HCT116 (cell line): ENCODE data around the gene DLK1. TPM values are rescaled to one million over a fixed set of nuclear protein-coding genes. Genes with fewer than 3 reads are reported as not detected.

Experiments used
- ATAC-seq: fragments of 200-7000 bp; cut with Tn5 transposase; 2 replicates; pipeline ENCODE4 v1.9.1; 2020; ENCODE audit warnings: mild to moderate bottlenecking, moderate library complexity
- BruUV-seq: library from RNA; stranded (reverse); fragments of 400-500 nt; replicated peaks from 2 replicates; lab custom pipeline; 2021; lab: Mats Ljungman, UMichigan
- CTCF ChIA-PET: fragments of 300-600 bp; sonication (Branson Sonifier 250); formaldehyde crosslinking; loops from one replicate; lab custom pipeline; 2021; ENCODE audit warnings: antibody characterized with exemption; lab: Charles Lee
- POLR2A ChIA-PET: fragments of 300-600, 350-600 bp; sonication (Branson Sonifier 250); formaldehyde crosslinking; loops from one replicate; lab custom pipeline; 2021; ENCODE audit warnings: antibody characterized with exemption; lab: Charles Lee
- RAD21 ChIA-PET, 2 experiments: fragments of 300-600 bp; sonication (Branson Sonifier 250); formaldehyde crosslinking; loops; one replicate each; lab custom pipeline; 2023; ENCODE audit warnings: low total read pairs in 2 of 2; ENCODE audit not compliant: uncharacterized antibody in 2 of 2, unreplicated experiment in 2 of 2, low non-redundant PET in 1 of 2; lab: Charles Lee
- DNase-seq: peaks from one replicate; pipeline ENCODE4 v3.0.0-alpha.2; 2010; ENCODE audit warnings: low read depth, low spot score
- H2AFZ ChIP-seq: fragments of 200-600 bp; shearing (Covaris generic), sonication (generic); 2 replicates; pipeline ENCODE4 v1.6.1; 2017; ENCODE audit warnings: low read depth, mixed run types, mixed read lengths, antibody characterized with exemption, low read length; ENCODE audit not compliant: poor library complexity, severe bottlenecking
- H3K27ac ChIP-seq: 2 replicates; pipeline ENCODE4 v1.5.1; 2012; ENCODE audit warnings: low read depth, low read length
- H3K27me3 ChIP-seq: fragments of 200-600 bp; sonication (generic); 2 replicates; pipeline ENCODE4 v1.6.1; 2016; ENCODE audit warnings: mixed run types, low read length, mixed read lengths; ENCODE audit not compliant: insufficient read depth
- H3K36me3 ChIP-seq, 2 experiments: fragments of 200-500 bp in 1 of 2; fragments of 200-600 bp in 1 of 2; sonication (Bioruptor generic) in 1 of 2; sonication (generic) in 1 of 2; 2 replicates each; pipeline versions ENCODE4 v1.5.1 to v1.6.1; 2014 to 2016; ENCODE audit warnings: low read length in 2 of 2, inconsistent platforms in 1 of 2, mixed read lengths in 1 of 2, mixed run types in 1 of 2; ENCODE audit not compliant: insufficient read depth in 2 of 2, control insufficient read depth in 1 of 2
- H3K4me1 ChIP-seq, 2 experiments: fragments of 200-600 bp in 1 of 2; sonication (generic) in 1 of 2; 2 replicates each; pipeline versions ENCODE4 v1.5.1 to v1.6.1; 2012 to 2017; ENCODE audit warnings: low read length in 2 of 2, inconsistent platforms in 1 of 2, mild to moderate bottlenecking in 1 of 2, mixed read lengths in 1 of 2, mixed run types in 1 of 2, moderate library complexity in 1 of 2; ENCODE audit not compliant: insufficient read depth in 2 of 2, control insufficient read depth in 1 of 2
- H3K4me2 ChIP-seq: fragments of 200-600 bp; sonication (generic); 2 replicates; pipeline ENCODE4 v1.6.1; 2017; ENCODE audit warnings: mixed run types, low read length, mixed read lengths
- H3K4me3 ChIP-seq, 2 experiments: fragments of 200-600 bp in 1 of 2; sonication (generic) in 1 of 2; replicated peaks in 1 of 2; 2 replicates each; pipeline ENCODE4 v1.5.1; 2011 to 2016; ENCODE audit warnings: low read length in 2 of 2, control low read depth in 1 of 2, low read depth in 1 of 2, mild to moderate bottlenecking in 1 of 2, mixed read lengths in 1 of 2, mixed run types in 1 of 2
- H3K79me2 ChIP-seq: fragments of 200-600 bp; sonication (generic); 2 replicates; pipeline ENCODE4 v1.6.1; 2017; ENCODE audit warnings: mild to moderate bottlenecking, mixed run types, low read length, moderate library complexity, mixed read lengths; ENCODE audit not compliant: insufficient read depth
- H3K9ac ChIP-seq: fragments of 200-600 bp; sonication (generic); 2 replicates; pipeline ENCODE4 v1.6.1; 2016; ENCODE audit warnings: low read length, mixed read lengths
- H3K9me2 ChIP-seq: fragments of 200-600 bp; sonication (generic), shearing (Covaris generic); 2 replicates; pipeline ENCODE4 v1.6.1; 2017; ENCODE audit warnings: mixed run types, mild to moderate bottlenecking, moderate library complexity; ENCODE audit not compliant: insufficient read depth
- H3K9me3 ChIP-seq, 2 experiments: fragments of 200-500 bp in 1 of 2; fragments of 200-600 bp in 1 of 2; sonication (Bioruptor generic) in 1 of 2; sonication (generic) in 1 of 2; 2 replicates each; pipeline ENCODE4 v1.6.1; 2014 to 2017; ENCODE audit warnings: low read length in 2 of 2, mixed read lengths in 2 of 2, inconsistent platforms in 1 of 2, low read depth in 1 of 2, mild to moderate bottlenecking in 1 of 2, mixed run types in 1 of 2, moderate library complexity in 1 of 2; ENCODE audit not compliant: control insufficient read depth in 1 of 2, insufficient read depth in 1 of 2
- H4K20me1 ChIP-seq: fragments of 200-600 bp; sonication (generic), shearing (Covaris generic); 2 replicates; pipeline ENCODE4 v1.6.1; 2017; ENCODE audit warnings: mixed run types, mild to moderate bottlenecking, moderate library complexity; ENCODE audit not compliant: insufficient read depth
- CEBPB ChIP-seq: IDR thresholded peaks from 2 replicates; pipeline ENCODE4 v1.6.1; 2012; ENCODE audit warnings: low read depth
- EGR1 ChIP-seq: IDR thresholded peaks from 2 replicates; pipeline ENCODE4 v1.6.1; 2012; ENCODE audit warnings: low read depth
- ELF1 ChIP-seq: IDR thresholded peaks from 2 replicates; pipeline ENCODE4 v1.6.1; 2012; ENCODE audit warnings: low read depth, borderline replicate concordance
- EZH2 ChIP-seq: fragments of 200-600 bp; sonication (generic); IDR thresholded peaks from 2 replicates; pipeline ENCODE4 v1.6.1; 2017; ENCODE audit warnings: antibody characterized with exemption, mixed run types
- EZH2phosphoT487 ChIP-seq: fragments of 200-600 bp; IDR thresholded peaks from 2 replicates; pipeline ENCODE4 v1.6.1; 2018; ENCODE audit warnings: antibody characterized with exemption, borderline replicate concordance
- JUND ChIP-seq: IDR thresholded peaks from 2 replicates; pipeline ENCODE4 v1.6.1; 2012
- RAD21 ChIP-seq: IDR thresholded peaks from 2 replicates; pipeline ENCODE4 v1.6.1; 2012; ENCODE audit warnings: low read depth, mild to moderate bottlenecking
- SIN3A ChIP-seq: IDR thresholded peaks from 2 replicates; pipeline ENCODE4 v1.6.1; 2012; ENCODE audit warnings: low read depth
- SRF ChIP-seq: IDR thresholded peaks from 2 replicates; pipeline ENCODE4 v1.6.1; 2012; ENCODE audit warnings: low read depth
- YY1 ChIP-seq: IDR thresholded peaks from 2 replicates; pipeline ENCODE4 v1.6.1; 2011; ENCODE audit warnings: low read length, low read depth, moderate library complexity, mild to moderate bottlenecking; ENCODE audit not compliant: insufficient replicate concordance; ENCODE audit errors: extremely low read depth
- ZNF274 ChIP-seq: fragments of 200-500 bp; sonication (Bioruptor generic); IDR thresholded peaks from 2 replicates; pipeline ENCODE4 v1.6.1; 2014; ENCODE audit warnings: mild to moderate bottlenecking, low read depth, low read length, inconsistent platforms
- intact Hi-C: fragments of 100-400 bp; cut with micrococcal nuclease; formaldehyde crosslinking; loops from 2 replicates; pipeline ENCODE4 v1.10.0; 2022
- total RNA-seq: library from RNA; stranded (reverse); gene quantifications from one replicate; pipeline ENCODE4 v1.2.1, GENCODE V29; 2021; ENCODE audit not compliant: unreplicated experiment
- TF ChIP-seq, protein P1 (sequence below), 3 experiments: fragments of 200-600 bp in 1 of 3; sonication (generic) in 1 of 3; IDR thresholded peaks in 2 of 3; conservative IDR thresholded peaks in 1 of 3; 2 replicates each; pipeline ENCODE4 v1.5.1; 2012 to 2017; ENCODE audit warnings: low read depth in 2 of 3, low read length in 2 of 3, antibody characterized with exemption in 1 of 3, borderline replicate concordance in 1 of 3, control low read depth in 1 of 3, mild to moderate bottlenecking in 1 of 3, mixed read lengths in 1 of 3, mixed run types in 1 of 3, moderate library complexity in 1 of 3; ENCODE audit not compliant: insufficient read depth in 1 of 3
- TF ChIP-seq, protein P2 (sequence below): IDR thresholded peaks from 2 replicates; pipeline ENCODE4 v1.6.1; 2011; ENCODE audit warnings: mild to moderate bottlenecking, low read length, moderate library complexity; ENCODE audit not compliant: insufficient replicate concordance; ENCODE audit errors: extremely low read depth

Gene DLK1
- total RNA-seq, 1 experiment from 2014 or later, result 1.5 TPM

- DNase-seq, result no peak
- Histone ChIP-seq H4K20me1 (no peaks in the 10 kb centered on the region), H3K9ac (no peak overlapping the region), H3K4me3 (no peak overlapping the region), H3K27me3 (no peaks in the 10 kb centered on the region), H3K36me3 (no peaks in the 10 kb centered on the region), H3K79me2 (no peaks in the 10 kb centered on the region), H3K4me1 (peaks cover 12 to 40% of the 10 kb centered on the region in 2 experiments), H3K9me3 (no peaks in the 10 kb centered on the region), H3K4me2 (peak overlapping the region; percentile 21; the same call in 1 of the 2 replicates), H3K27ac (no peak overlapping the region), H2AFZ (no peak overlapping the region), H3K9me2 (no peaks in the 10 kb centered on the region)
- no peak for TF ChIP-seq EZH2phosphoT487
- no peak for TF ChIP-seq EGR1
- no peak for TF ChIP-seq SRF
- TF ChIP-seq YY1, result no peak
- TF ChIP-seq, protein P1, sequence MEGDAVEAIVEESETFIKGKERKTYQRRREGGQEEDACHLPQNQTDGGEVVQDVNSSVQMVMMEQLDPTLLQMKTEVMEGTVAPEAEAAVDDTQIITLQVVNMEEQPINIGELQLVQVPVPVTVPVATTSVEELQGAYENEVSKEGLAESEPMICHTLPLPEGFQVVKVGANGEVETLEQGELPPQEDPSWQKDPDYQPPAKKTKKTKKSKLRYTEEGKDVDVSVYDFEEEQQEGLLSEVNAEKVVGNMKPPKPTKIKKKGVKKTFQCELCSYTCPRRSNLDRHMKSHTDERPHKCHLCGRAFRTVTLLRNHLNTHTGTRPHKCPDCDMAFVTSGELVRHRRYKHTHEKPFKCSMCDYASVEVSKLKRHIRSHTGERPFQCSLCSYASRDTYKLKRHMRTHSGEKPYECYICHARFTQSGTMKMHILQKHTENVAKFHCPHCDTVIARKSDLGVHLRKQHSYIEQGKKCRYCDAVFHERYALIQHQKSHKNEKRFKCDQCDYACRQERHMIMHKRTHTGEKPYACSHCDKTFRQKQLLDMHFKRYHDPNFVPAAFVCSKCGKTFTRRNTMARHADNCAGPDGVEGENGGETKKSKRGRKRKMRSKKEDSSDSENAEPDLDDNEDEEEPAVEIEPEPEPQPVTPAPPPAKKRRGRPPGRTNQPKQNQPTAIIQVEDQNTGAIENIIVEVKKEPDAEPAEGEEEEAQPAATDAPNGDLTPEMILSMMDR (IDR thresholded peaks at IDR 0.05 in 2 of 3, conservative IDR thresholded peaks at IDR 0.05 in 1 of 3; ENCODE audit: borderline replicate concordance in 1 of 3, insufficient read depth in 1 of 3, low read depth in 2 of 3, low read length in 2 of 3), result no peak
- no peak for TF ChIP-seq CEBPB
- no peak for TF ChIP-seq JUND
- no peak for TF ChIP-seq RAD21
- no peak for TF ChIP-seq ZNF274
- TF ChIP-seq, protein P2, sequence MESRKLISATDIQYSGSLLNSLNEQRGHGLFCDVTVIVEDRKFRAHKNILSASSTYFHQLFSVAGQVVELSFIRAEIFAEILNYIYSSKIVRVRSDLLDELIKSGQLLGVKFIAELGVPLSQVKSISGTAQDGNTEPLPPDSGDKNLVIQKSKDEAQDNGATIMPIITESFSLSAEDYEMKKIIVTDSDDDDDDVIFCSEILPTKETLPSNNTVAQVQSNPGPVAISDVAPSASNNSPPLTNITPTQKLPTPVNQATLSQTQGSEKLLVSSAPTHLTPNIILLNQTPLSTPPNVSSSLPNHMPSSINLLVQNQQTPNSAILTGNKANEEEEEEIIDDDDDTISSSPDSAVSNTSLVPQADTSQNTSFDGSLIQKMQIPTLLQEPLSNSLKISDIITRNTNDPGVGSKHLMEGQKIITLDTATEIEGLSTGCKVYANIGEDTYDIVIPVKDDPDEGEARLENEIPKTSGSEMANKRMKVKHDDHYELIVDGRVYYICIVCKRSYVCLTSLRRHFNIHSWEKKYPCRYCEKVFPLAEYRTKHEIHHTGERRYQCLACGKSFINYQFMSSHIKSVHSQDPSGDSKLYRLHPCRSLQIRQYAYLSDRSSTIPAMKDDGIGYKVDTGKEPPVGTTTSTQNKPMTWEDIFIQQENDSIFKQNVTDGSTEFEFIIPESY, result no peak
- no peak for TF ChIP-seq ELF1
- TF ChIP-seq EZH2, result no peak
- no peak for TF ChIP-seq SIN3A
- intact Hi-C loops, result no loop called here
- ChIA-PET CTCF (no interaction called here), POLR2A (interaction anchor here (0.7 to 1.2 kb wide), 2 partner anchors 8 to 9 kb away, joined by 3 to 4 read pairs; no protein-coding TSS in a partner anchor), RAD21 (no interaction called here)
- no peak for ATAC-seq
- no TSS peak for BruUV-seq
Observed at GRCh38 chr14:100684961-100685360, 41.7 kb upstream of the DLK1 start.
